ENCODE results near the gene SNIP1. TPM values are rescaled to one million over a fixed set of nuclear protein-coding genes. Genes with fewer than 3 reads are reported as not detected.

SNIP1 gene
- total and polyA plus RNA-seq, 2 experiments from 2014 or later, result 6.5 to 10.5 TPM

- Histone ChIP-seq H4K20me1 (ENCODE audit: insufficient read depth, poor library complexity, severe bottlenecking) (no peaks in the 10 kb centered on the region), H3K36me3 (replicated peaks; ENCODE audit: insufficient read depth, low read depth) (no peaks in the 10 kb centered on the region), H3K4me1 (ENCODE audit: insufficient read depth) (no peaks in the 10 kb centered on the region), H2AFZ (no peak overlapping the region), H3K9me2 (replicated peaks; ENCODE audit: insufficient read depth) (no peaks in the 10 kb centered on the region), H3K27ac (no peak overlapping the region), H3K4me2 (no peak overlapping the region), H3K9me3 (ENCODE audit: low read depth) (no peaks in the 10 kb centered on the region), H3K27me3 (no peaks in the 10 kb centered on the region), H3K79me2 (peaks cover 2% of the 10 kb centered on the region), H3K4me3 (no peak overlapping the region)
- WGBS (ENCODE audit: low lambda C conversion rate, missing lambda C conversion rate), result 95% methylated on average over 5 of the region's 5 CpGs
- TF ChIP-seq EZH2 (IDR thresholded peaks at IDR 0.05; ENCODE audit: borderline replicate concordance) (no peak), EZH2phosphoT487 (IDR thresholded peaks at IDR 0.05; ENCODE audit: low read depth, severe bottlenecking, unreplicated experiment) (no peak)
- TF ChIP-seq, protein P1, sequence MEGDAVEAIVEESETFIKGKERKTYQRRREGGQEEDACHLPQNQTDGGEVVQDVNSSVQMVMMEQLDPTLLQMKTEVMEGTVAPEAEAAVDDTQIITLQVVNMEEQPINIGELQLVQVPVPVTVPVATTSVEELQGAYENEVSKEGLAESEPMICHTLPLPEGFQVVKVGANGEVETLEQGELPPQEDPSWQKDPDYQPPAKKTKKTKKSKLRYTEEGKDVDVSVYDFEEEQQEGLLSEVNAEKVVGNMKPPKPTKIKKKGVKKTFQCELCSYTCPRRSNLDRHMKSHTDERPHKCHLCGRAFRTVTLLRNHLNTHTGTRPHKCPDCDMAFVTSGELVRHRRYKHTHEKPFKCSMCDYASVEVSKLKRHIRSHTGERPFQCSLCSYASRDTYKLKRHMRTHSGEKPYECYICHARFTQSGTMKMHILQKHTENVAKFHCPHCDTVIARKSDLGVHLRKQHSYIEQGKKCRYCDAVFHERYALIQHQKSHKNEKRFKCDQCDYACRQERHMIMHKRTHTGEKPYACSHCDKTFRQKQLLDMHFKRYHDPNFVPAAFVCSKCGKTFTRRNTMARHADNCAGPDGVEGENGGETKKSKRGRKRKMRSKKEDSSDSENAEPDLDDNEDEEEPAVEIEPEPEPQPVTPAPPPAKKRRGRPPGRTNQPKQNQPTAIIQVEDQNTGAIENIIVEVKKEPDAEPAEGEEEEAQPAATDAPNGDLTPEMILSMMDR (IDR thresholded peaks at IDR 0.05; ENCODE audit: poor library complexity), result no peak
- no peak for DNase-seq (ENCODE audit: low spot score)
Observed at GRCh38 chr1:37501661-37502060, 52.4 kb downstream of the SNIP1 start.

DNA sequence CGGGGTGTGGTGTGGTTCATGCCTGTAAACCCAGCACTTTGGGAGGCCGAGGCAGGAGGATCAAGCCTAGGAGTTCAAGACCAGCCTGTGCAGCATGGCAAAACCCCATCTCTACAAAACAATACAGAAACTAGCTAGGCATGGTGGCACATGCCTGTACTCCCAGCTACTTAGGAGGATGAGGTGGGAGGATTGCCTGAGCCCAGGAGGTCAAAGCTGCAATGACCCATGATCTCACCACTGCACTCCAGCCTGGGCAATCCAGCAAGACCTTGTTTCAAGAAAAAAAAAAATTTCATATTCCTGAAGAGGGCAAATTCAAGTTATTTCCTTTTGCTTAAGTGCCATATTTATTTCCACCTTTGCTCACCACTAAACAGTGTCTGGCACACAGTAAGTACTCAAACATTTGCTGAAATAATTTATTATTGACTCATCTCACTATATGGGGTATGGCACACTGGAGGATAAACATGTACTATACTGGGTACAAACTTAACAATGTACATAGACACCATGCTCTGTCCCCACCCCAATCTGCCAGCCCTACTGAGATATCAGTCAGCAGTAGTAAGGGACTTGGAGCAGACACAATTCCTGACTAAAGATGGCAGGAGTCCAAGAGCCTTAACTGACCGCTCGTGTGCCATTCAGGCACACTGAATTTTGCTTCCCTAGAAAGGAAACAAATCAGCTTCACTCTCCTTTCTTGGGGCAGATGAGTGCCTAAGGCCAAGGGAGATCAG, 55.0 kb downstream of the SNIP1 start:
- Histone ChIP-seq H3K36me3 (replicated peaks; ENCODE audit: insufficient read depth, low read depth) (no peaks in the 10 kb centered on the region), H3K9me2 (replicated peaks; ENCODE audit: insufficient read depth) (no peaks in the 10 kb centered on the region), H2AFZ (no peak overlapping the region), H3K79me2 (peaks cover 2% of the 10 kb centered on the region), H3K4me1 (ENCODE audit: insufficient read depth) (no peaks in the 10 kb centered on the region), H3K9me3 (ENCODE audit: low read depth) (no peaks in the 10 kb centered on the region), H4K20me1 (ENCODE audit: insufficient read depth, poor library complexity, severe bottlenecking) (no peaks in the 10 kb centered on the region), H3K27ac (no peak overlapping the region), H3K4me2 (no peak overlapping the region), H3K4me3 (no peak overlapping the region), H3K27me3 (no peaks in the 10 kb centered on the region)
- WGBS (ENCODE audit: low lambda C conversion rate, missing lambda C conversion rate), result 90% methylated on average over 4 of the region's 4 CpGs
- TF ChIP-seq EZH2phosphoT487 (IDR thresholded peaks at IDR 0.05; ENCODE audit: low read depth, severe bottlenecking, unreplicated experiment) (no peak), EZH2 (IDR thresholded peaks at IDR 0.05; ENCODE audit: borderline replicate concordance) (no peak)
- TF ChIP-seq, protein P1 (IDR thresholded peaks at IDR 0.05; ENCODE audit: poor library complexity), result no peak
- DNase-seq (ENCODE audit: low spot score), result peak; percentile 10

- no peaks in the 10 kb centered on the region for H3K9me3 ChIP-seq (ENCODE audit: low read depth)
- H3K79me2 ChIP-seq, result peaks cover 2% of the 10 kb centered on the region
- H3K4me2 ChIP-seq, result no peak overlapping the region
- H3K36me3 ChIP-seq (replicated peaks; ENCODE audit: insufficient read depth, low read depth), result no peaks in the 10 kb centered on the region
- H3K27ac ChIP-seq, result no peak overlapping the region
- DNase-seq (ENCODE audit: low spot score), result no peak
- no peaks in the 10 kb centered on the region for H3K9me2 ChIP-seq (replicated peaks; ENCODE audit: insufficient read depth)
- no peak overlapping the region for H3K4me3 ChIP-seq
- H2AFZ ChIP-seq, result no peak overlapping the region
- H3K27me3 ChIP-seq, result no peaks in the 10 kb centered on the region
- no peaks in the 10 kb centered on the region for H4K20me1 ChIP-seq (ENCODE audit: insufficient read depth, poor library complexity, severe bottlenecking)
- 93% methylated on average over 2 of the region's 2 CpGs for WGBS (ENCODE audit: low lambda C conversion rate, missing lambda C conversion rate)
- TF ChIP-seq EZH2 (IDR thresholded peaks at IDR 0.05; ENCODE audit: borderline replicate concordance) (no peak), EZH2phosphoT487 (IDR thresholded peaks at IDR 0.05; ENCODE audit: low read depth, severe bottlenecking, unreplicated experiment) (no peak)
- TF ChIP-seq, protein P1 (IDR thresholded peaks at IDR 0.05; ENCODE audit: poor library complexity), result no peak
- no peaks in the 10 kb centered on the region for H3K4me1 ChIP-seq (ENCODE audit: insufficient read depth)
Observed at GRCh38 chr1:37497832-37498231, 56.3 kb downstream of the SNIP1 start.

Data from hepatocyte (in vitro differentiated cells).